ENCODE results near the gene ZNF652.
"Not testable (repeated sequence)": the region's sequence is repeated elsewhere in the genome, so short reads cannot be mapped to it uniquely, and the experiment has no call there.

Gene ZNF652

GRCh38 chr17:49384951-49385350 lies 22.9 kb upstream of the ZNF652 start:
- no peak for DNase-seq

- DNase-seq = no peak
Measured at GRCh38 chr17:49383060-49383459, 21.0 kb upstream of the ZNF652 start.

GRCh38 chr17:49382556-49382955 lies 20.5 kb upstream of the ZNF652 start:
- DNase-seq = no peak

- DNase-seq = no peak
Measured at GRCh38 chr17:49381793-49382192, 19.7 kb upstream of the ZNF652 start.

GRCh38 chr17:49381033-49381432 lies 19.0 kb upstream of the ZNF652 start:
- no peak for DNase-seq

GRCh38 chr17:49379926-49380325 lies 17.9 kb upstream of the ZNF652 start:
- no peak for DNase-seq

- no peak for DNase-seq
Measured at GRCh38 chr17:49378311-49378710, 16.3 kb upstream of the ZNF652 start.

- DNase-seq = no peak
Measured at GRCh38 chr17:49375544-49375943, 13.5 kb upstream of the ZNF652 start.

- no peak for DNase-seq
Measured at GRCh38 chr17:49373115-49373514, 11.1 kb upstream of the ZNF652 start.

- DNase-seq = no peak
Measured at GRCh38 chr17:49372425-49372824, 10.4 kb upstream of the ZNF652 start.

GRCh38 chr17:49370971-49371834 lies 9.2 kb upstream of the ZNF652 start:
- DNase-seq = no peak

- DNase-seq = no peak
Measured at GRCh38 chr17:49369760-49370159, 7.7 kb upstream of the ZNF652 start.

GRCh38 chr17:49369089-49369488 lies 7.0 kb upstream of the ZNF652 start:
- no peak for DNase-seq

GRCh38 chr17:49365667-49366066 lies 3.6 kb upstream of the ZNF652 start:
- DNase-seq = peak; percentile 25

GRCh38 chr17:49365126-49365525 lies 3.1 kb upstream of the ZNF652 start:
- DNase-seq = not testable (repeated sequence)

- DNase-seq = no peak
Measured at GRCh38 chr17:49364119-49364518, 2.1 kb upstream of the ZNF652 start.

GRCh38 chr17:49363251-49363650 lies 1.2 kb upstream of the ZNF652 start:
- DNase-seq = no peak

- no peak for DNase-seq
Measured at GRCh38 chr17:49362723-49363117, 670 bp upstream of the ZNF652 start.

GRCh38 chr17:49361129-49361901 lies 735 bp downstream of the ZNF652 start:
- DNase-seq = peak; percentile 84

GRCh38 chr17:49360796-49361128 lies 1.3 kb downstream of the ZNF652 start:
- DNase-seq = no peak

- DNase-seq = no peak
Measured at GRCh38 chr17:49359990-49360795, 1.9 kb downstream of the ZNF652 start.

- DNase-seq = no peak
Measured at GRCh38 chr17:49358641-49359247, 3.3 kb downstream of the ZNF652 start.

- DNase-seq = no peak
Measured at GRCh38 chr17:49357516-49357915, 4.5 kb downstream of the ZNF652 start.

Data from activated T-cell treated with anti-CD3 and anti-CD28 coated beads, Interleukin-2, amount 50 U/mL, for 1 hour (primary cell).